Common myeloid progenitor, CD34-positive (primary cell): ENCODE data around the gene AGMAT.

Experiments used
- CTCF ChIA-PET: fragments of 350-600 bp; sonication (Branson Sonifier 250); formaldehyde crosslinking; loops from one replicate; lab custom pipeline; 2021; ENCODE audit warnings: antibody characterized with exemption; lab: Charles Lee
- POLR2A ChIA-PET: fragments of 350-600 bp; sonication (Branson Sonifier 250); formaldehyde crosslinking; loops from one replicate; lab custom pipeline; 2021; ENCODE audit warnings: antibody characterized with exemption; lab: Charles Lee
- DNase-seq, 3 donors: peaks; one replicate each; pipeline versions ENCODE4 v3.0.0 to v3.0.0-alpha.2; 2013
- H3K27ac ChIP-seq, 2 experiments: 1 replicate in 1 of 2; 2 replicates in 1 of 2; pipeline ENCODE4 v1.7.0; 2013; ENCODE audit warnings: inconsistent platforms in 2 of 2, low read length in 2 of 2, mild to moderate bottlenecking in 2 of 2, low read depth in 1 of 2, moderate library complexity in 1 of 2; ENCODE audit not compliant: severe bottlenecking in 2 of 2, insufficient read depth in 1 of 2, poor library complexity in 1 of 2
- H3K27me3 ChIP-seq, 5 experiments: replicated peaks in 2 of 5; 1 replicate in 3 of 5; 2 replicates in 2 of 5; pipeline versions ENCODE4 v1.6.1 to v1.7.0; 2013; ENCODE audit warnings: low read length in 4 of 5, mild to moderate bottlenecking in 2 of 5, moderate library complexity in 2 of 5, inconsistent platforms in 1 of 5; ENCODE audit not compliant: insufficient read depth in 5 of 5, control insufficient read depth in 4 of 5
- H3K36me3 ChIP-seq, 4 experiments: 1 replicate in 2 of 4; 2 replicates in 2 of 4; pipeline versions ENCODE4 v1.6.1 to v1.7.0; 2013; ENCODE audit warnings: low read length in 3 of 4, control low read depth in 1 of 4, mild to moderate bottlenecking in 1 of 4; ENCODE audit not compliant: control insufficient read depth in 4 of 4, insufficient read depth in 4 of 4
- H3K4me1 ChIP-seq, 4 experiments: 1 replicate in 3 of 4; 2 replicates in 1 of 4; pipeline versions ENCODE4 v1.6.1 to v1.7.1; 2013; ENCODE audit warnings: low read length in 3 of 4, mild to moderate bottlenecking in 3 of 4, control low read depth in 1 of 4, inconsistent platforms in 1 of 4, moderate library complexity in 1 of 4; ENCODE audit not compliant: control insufficient read depth in 4 of 4, insufficient read depth in 4 of 4; ENCODE audit errors: control extremely low read depth in 1 of 4
- H3K4me3 ChIP-seq, 7 experiments: 1 replicate in 4 of 7; 2 replicates in 3 of 7; pipeline versions ENCODE4 v1.5.1 to v1.7.0; 2013; ENCODE audit warnings: mild to moderate bottlenecking in 7 of 7, low read length in 6 of 7, moderate library complexity in 6 of 7, inconsistent platforms in 2 of 7, low read depth in 2 of 7, control low read depth in 1 of 7; ENCODE audit not compliant: insufficient read depth in 4 of 7, control insufficient read depth in 1 of 7; ENCODE audit errors: extremely low read depth in 1 of 7
- H3K9me3 ChIP-seq, 5 experiments: 1 replicate in 4 of 5; 2 replicates in 1 of 5; pipeline versions ENCODE4 v1.6.1 to v1.7.1; 2013; ENCODE audit warnings: low read length in 4 of 5, mild to moderate bottlenecking in 2 of 5, inconsistent platforms in 1 of 5, low read depth in 1 of 5, moderate library complexity in 1 of 5; ENCODE audit not compliant: control insufficient read depth in 4 of 5, insufficient read depth in 2 of 5; ENCODE audit errors: control extremely low read depth in 1 of 5
- WGBS: methylation state at CpG from one replicate; pipeline ENCODE4 v1.1.5; 2013; ENCODE audit not compliant: insufficient coverage; 5-methylcytosine and 5-hydroxymethylcytosine counted together

The AGMAT gene

DNA sequence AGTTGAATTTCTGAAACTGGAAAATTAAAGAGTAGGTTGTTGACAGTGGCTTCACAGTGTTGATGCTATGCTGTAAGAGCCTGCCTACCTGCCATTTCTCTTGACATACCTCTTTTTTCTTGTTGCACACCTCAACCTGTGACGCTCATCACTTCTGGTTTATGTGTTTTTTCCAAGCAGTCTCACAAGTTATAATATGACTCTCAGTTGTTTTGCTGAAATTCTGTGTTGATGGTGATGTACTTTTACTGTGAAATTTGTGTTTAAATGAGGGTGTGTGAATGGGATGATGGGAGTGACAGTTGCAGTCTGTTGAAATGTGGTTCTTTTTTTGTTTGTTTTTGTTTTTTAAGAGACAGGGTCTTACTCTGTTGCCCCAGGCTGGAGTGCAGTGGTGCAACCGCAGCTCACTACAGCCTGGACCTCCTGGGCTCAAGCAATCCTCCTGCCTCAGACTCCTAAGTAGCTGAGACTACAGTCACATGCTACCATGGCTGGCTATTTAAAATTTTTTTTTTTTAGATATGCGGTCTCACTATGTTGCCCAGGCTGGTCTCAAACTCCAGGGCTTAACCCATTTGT, 39.4 kb upstream of the AGMAT start:
- no peaks in the 10 kb centered on the region for H3K27me3 ChIP-seq
- CTCF ChIA-PET, result no interaction called here
- no peak for DNase-seq
- WGBS, result 100% methylated on average over 2 of the region's 3 CpGs
- POLR2A ChIA-PET, result no interaction called here
- H3K4me3 ChIP-seq, result no peak overlapping the region
- peaks cover 7 to 23% (median 11%) of the 10 kb centered on the region in 4 experiments for H3K36me3 ChIP-seq
- H3K9me3 ChIP-seq, result no peaks in the 10 kb centered on the region
- no peak overlapping the region for H3K27ac ChIP-seq
- H3K4me1 ChIP-seq, result peaks cover 0 to 10% (median 8%) of the 10 kb centered on the region in 4 experiments

DNA sequence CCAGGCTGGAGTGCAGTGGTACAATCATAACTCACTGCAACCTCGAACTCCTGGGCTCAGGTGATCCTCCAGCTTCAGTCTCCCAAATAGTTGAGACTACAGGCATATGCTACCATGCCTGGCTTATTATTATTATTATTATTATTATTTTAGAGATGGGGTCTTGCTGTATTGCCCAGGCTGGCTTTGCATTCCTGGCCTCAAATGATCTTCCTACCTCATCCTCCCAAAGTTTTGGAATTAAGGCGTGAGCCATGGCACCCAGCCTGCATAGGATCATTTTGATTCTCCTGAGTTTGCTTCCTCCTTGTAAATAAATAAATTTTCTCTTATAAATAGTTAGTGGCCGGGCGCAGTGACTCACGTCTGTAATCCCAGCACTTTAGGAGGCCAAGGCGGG, 38.6 kb upstream of the AGMAT start:
- Histone ChIP-seq H3K9me3 (no peaks in the 10 kb centered on the region), H3K4me1 (peaks cover 0 to 16% (median 14%) of the 10 kb centered on the region in 4 experiments), H3K36me3 (peaks cover 7 to 19% (median 11%) of the 10 kb centered on the region in 4 experiments), H3K4me3 (no peak overlapping the region), H3K27ac (no peak overlapping the region), H3K27me3 (no peaks in the 10 kb centered on the region)
- 100% methylated on average over 1 of the region's 6 CpGs for WGBS
- CTCF ChIA-PET, result interaction anchor here (1.0 kb wide), 1 partner anchor 13 kb away, joined by 3 read pairs; no protein-coding TSS in a partner anchor
- POLR2A ChIA-PET, result no interaction called here
- DNase-seq, result no peak

DNA sequence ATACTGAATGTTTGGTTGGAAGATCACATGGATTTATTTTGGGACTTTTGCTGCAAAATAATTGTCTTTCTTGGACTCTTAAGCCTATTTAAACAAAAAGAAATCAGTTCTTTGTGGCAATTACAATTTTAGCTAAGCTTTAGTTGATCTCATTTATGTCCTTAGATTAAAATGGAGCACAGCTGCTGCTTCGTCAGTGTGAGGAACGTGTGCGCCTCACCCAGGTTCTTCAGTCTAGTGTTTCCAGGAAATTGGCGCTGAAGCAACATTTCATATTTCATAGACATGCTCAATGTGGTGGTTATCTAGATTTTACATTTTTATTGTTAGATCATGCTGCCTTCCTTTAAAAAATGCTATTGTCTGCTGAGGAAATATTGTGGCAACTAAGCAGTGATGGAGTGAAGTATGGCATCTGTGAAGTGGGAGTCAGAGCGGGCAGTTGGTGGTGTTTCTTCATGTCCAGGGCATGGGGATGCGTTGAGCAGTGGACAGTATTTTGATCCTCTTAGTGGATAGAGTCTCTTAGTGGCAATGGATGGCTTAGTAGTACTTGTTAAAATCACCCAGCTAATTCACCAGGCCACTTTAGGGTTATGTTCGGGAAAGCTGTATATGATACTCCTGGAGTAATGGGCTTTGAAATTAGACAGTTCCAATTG, 38.0 kb upstream of the AGMAT start:
- H3K36me3 ChIP-seq, result peaks cover under 1 to 19% (median 11%) of the 10 kb centered on the region in 4 experiments
- H3K27me3 ChIP-seq, result no peaks in the 10 kb centered on the region
- CTCF ChIA-PET, result interaction anchor here (1.0 kb wide), 1 partner anchor 13 kb away, joined by 3 read pairs; no protein-coding TSS in a partner anchor
- no peaks in the 10 kb centered on the region for H3K9me3 ChIP-seq
- 80% methylated on average over 2 of the region's 7 CpGs for WGBS
- no peak overlapping the region for H3K27ac ChIP-seq
- no peak for DNase-seq
- POLR2A ChIA-PET, result interaction anchor here (1.0 kb wide), 1 partner anchor 19 kb away, joined by 4 read pairs; no protein-coding TSS in a partner anchor
- H3K4me3 ChIP-seq, result no peak overlapping the region
- peaks cover 2 to 20% (median 19%) of the 10 kb centered on the region in 4 experiments for H3K4me1 ChIP-seq

DNA sequence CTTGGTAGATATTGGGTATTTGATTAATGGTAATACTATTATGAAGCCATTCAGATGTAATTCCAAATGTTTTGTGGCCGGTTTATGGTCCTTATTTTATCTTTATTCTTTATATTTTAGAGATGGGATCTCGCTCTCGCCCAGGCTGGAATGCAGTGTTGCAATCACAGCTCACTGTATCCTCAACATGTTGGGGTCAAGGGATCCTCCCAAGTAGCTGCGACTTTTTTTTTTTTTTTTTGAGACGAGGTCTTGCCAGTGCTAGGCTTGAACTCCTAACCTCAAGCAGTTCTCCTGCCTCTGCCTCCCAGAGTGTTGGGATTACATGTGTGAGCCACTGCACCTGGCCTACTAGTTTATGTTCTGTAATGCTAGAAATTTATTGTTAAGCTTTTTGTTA, 37.1 kb upstream of the AGMAT start:
- Histone ChIP-seq H3K9me3 (no peaks in the 10 kb centered on the region), H3K36me3 (peaks cover 0 to 10% (median 5%) of the 10 kb centered on the region in 4 experiments), H3K4me1 (peaks cover 2 to 24% (median 21%) of the 10 kb centered on the region in 4 experiments), H3K27me3 (no peaks in the 10 kb centered on the region), H3K4me3 (no peak overlapping the region), H3K27ac (no peak overlapping the region)
- no peak for DNase-seq
- POLR2A ChIA-PET, result interaction anchor here (1.0 kb wide), 1 partner anchor 18 kb away, joined by 4 read pairs; no protein-coding TSS in a partner anchor
- CTCF ChIA-PET, result no interaction called here
- 100% methylated on average over 3 of the region's 5 CpGs for whole genome bisulfite sequencing

DNA sequence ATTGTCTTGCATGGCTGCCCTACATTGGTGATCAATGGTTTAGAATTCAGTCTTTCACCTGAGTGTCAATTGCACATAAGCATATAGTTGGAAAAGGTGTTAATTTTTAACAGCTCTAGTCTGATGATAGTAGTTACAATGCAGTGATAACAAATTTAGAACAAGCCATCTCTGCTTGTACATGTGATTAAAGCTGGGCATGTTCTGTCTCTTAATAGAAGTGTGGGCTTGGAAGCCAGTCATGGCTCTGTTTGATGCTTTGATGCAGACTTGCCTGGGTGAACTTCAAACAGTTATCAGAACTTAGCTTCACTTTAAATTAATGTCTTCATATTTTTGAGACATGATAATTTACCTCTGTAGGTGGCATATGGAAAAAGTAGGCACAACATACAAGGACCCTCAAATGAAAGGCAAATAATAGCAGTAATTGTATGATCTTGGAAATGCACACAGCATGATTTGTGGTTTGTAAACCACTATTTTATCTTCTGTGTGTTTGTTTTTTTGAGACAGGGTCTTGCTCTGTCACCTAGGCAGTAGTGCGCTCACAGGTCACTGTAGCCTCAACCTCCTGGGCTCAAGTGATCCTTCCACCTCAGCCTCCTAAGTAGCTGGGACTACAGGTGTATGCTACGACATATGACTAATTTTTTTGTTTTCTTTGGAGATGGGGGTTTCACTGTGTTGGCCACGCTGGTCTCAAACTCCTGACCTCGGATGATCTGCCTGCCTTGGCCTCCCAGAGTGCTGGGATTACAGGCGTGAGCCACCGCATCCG, 36.2 kb upstream of the AGMAT start:
- H3K4me1 ChIP-seq, result peaks cover 5 to 30% (median 26%) of the 10 kb centered on the region in 4 experiments
- WGBS, result 100% methylated on average over 2 of the region's 7 CpGs
- DNase-seq, result no peak
- H3K36me3 ChIP-seq, result peaks cover 0 to 4% (median under 1%) of the 10 kb centered on the region in 4 experiments
- no peak overlapping the region for H3K27ac ChIP-seq
- no peaks in the 10 kb centered on the region for H3K9me3 ChIP-seq
- H3K4me3 ChIP-seq, result no peak overlapping the region
- ChIA-PET CTCF (interaction anchor here (1.5 kb wide), 1 partner anchor 29 kb away, joined by 3 read pairs; no protein-coding TSS in a partner anchor), POLR2A (no interaction called here)
- no peaks in the 10 kb centered on the region for H3K27me3 ChIP-seq

DNA sequence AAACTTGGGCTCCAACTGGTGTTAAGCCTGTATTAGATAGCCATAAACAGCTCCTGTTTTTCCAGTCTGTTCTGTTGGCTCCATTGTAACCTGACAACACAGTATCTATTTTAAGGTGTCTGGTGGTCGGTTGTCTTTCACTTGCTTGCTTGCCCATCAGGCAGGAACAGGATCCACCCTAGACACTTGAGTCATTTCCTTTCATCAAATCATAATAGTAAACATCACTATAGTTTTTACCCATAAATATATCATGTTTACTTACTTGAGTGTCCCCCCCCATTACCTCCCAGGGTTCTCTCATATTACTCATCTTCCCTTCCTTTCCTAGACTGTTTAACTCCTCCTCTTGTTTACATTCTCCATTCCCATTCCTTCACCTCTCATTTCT, 35.3 kb upstream of the AGMAT start:
- DNase-seq, result no peak
- no peaks in the 10 kb centered on the region for H3K27me3 ChIP-seq
- H3K27ac ChIP-seq, result peak overlapping the region in 1 of 2 experiments; percentile 20
- ChIA-PET POLR2A (no interaction called here), CTCF (interaction anchor here (1.5 kb wide), 1 partner anchor 30 kb away, joined by 3 read pairs; no protein-coding TSS in a partner anchor)
- H3K4me3 ChIP-seq, result peak overlapping the region in 1 of 7 experiments; percentile 11
- H3K9me3 ChIP-seq, result no peaks in the 10 kb centered on the region
- peaks cover 0 to 4% (median under 1%) of the 10 kb centered on the region in 4 experiments for H3K36me3 ChIP-seq
- peaks cover 5 to 30% (median 26%) of the 10 kb centered on the region in 4 experiments for H3K4me1 ChIP-seq
- WGBS, result 43% methylated on average over 1 of the region's 1 CpG
